ENCODE measurements around the gene SRGAP1.

SRGAP1 gene

GRCh38 chr12:64056741-64057140 is 212.2 kb downstream of the SRGAP1 start:
- H3K9me3 ChIP-seq (ENCODE audit: control insufficient read depth, insufficient read depth, low read length), result no peaks in the 10 kb centered on the region
- no peak overlapping the region for H3K27ac ChIP-seq (ENCODE audit: low read depth, low read length)
- no peak overlapping the region for H3K4me3 ChIP-seq (ENCODE audit: low read depth, low read length)
- no peaks in the 10 kb centered on the region for H3K27me3 ChIP-seq (ENCODE audit: control insufficient read depth, insufficient read depth, low read length)
- H3K9ac ChIP-seq (ENCODE audit: low read depth, low read length), result no peak overlapping the region
- no peaks in the 10 kb centered on the region for H3K36me3 ChIP-seq (ENCODE audit: control insufficient read depth, insufficient read depth, low read length)
- peaks cover 6% of the 10 kb centered on the region; the same call in 1 of the 2 replicates for H3K4me1 ChIP-seq (ENCODE audit: control insufficient read depth, insufficient read depth, low read length)

- Histone ChIP-seq H3K27ac (ENCODE audit: low read depth, low read length) (no peak overlapping the region), H3K27me3 (ENCODE audit: control insufficient read depth, insufficient read depth, low read length) (no peaks in the 10 kb centered on the region), H3K4me1 (ENCODE audit: control insufficient read depth, insufficient read depth, low read length) (peaks cover 6% of the 10 kb centered on the region; the same call in 1 of the 2 replicates), H3K36me3 (ENCODE audit: control insufficient read depth, insufficient read depth, low read length) (no peaks in the 10 kb centered on the region), H3K9ac (ENCODE audit: low read depth, low read length) (no peak overlapping the region), H3K9me3 (ENCODE audit: control insufficient read depth, insufficient read depth, low read length) (no peaks in the 10 kb centered on the region), H3K4me3 (ENCODE audit: low read depth, low read length) (no peak overlapping the region)
Observed at GRCh38 chr12:64057706-64058105, 213.2 kb downstream of the SRGAP1 start.

GRCh38 chr12:64058541-64059265 is 214.2 kb downstream of the SRGAP1 start:
- no peak overlapping the region for H3K4me3 ChIP-seq (ENCODE audit: low read depth, low read length)
- H3K4me1 ChIP-seq (ENCODE audit: control insufficient read depth, insufficient read depth, low read length), result peaks cover 6% of the 10 kb centered on the region; the same call in 1 of the 2 replicates

GRCh38 chr12:64059685-64060084 is 215.2 kb downstream of the SRGAP1 start:
- H3K9me3 ChIP-seq (ENCODE audit: control insufficient read depth, insufficient read depth, low read length), result no peaks in the 10 kb centered on the region
- H3K4me3 ChIP-seq (ENCODE audit: low read depth, low read length), result no peak overlapping the region
- H3K36me3 ChIP-seq (ENCODE audit: control insufficient read depth, insufficient read depth, low read length), result no peaks in the 10 kb centered on the region
- no peak overlapping the region for H3K9ac ChIP-seq (ENCODE audit: low read depth, low read length)
- H3K27me3 ChIP-seq (ENCODE audit: control insufficient read depth, insufficient read depth, low read length), result no peaks in the 10 kb centered on the region
- H3K4me1 ChIP-seq (ENCODE audit: control insufficient read depth, insufficient read depth, low read length), result peaks cover 6% of the 10 kb centered on the region; the same call in 1 of the 2 replicates
- H3K27ac ChIP-seq (ENCODE audit: low read depth, low read length), result no peak overlapping the region

More at GRCh38 chr12:64058541-64059265, 214.2 kb downstream of the SRGAP1 start:
- Histone ChIP-seq H3K27ac (ENCODE audit: low read depth, low read length) (no peak overlapping the region), H3K27me3 (ENCODE audit: control insufficient read depth, insufficient read depth, low read length) (no peaks in the 10 kb centered on the region), H3K36me3 (ENCODE audit: control insufficient read depth, insufficient read depth, low read length) (no peaks in the 10 kb centered on the region), H3K9me3 (ENCODE audit: control insufficient read depth, insufficient read depth, low read length) (no peaks in the 10 kb centered on the region), H3K9ac (ENCODE audit: low read depth, low read length) (no peak overlapping the region)

GRCh38 chr12:64061868-64062375 is 217.4 kb downstream of the SRGAP1 start:
- Histone ChIP-seq H3K36me3 (ENCODE audit: control insufficient read depth, insufficient read depth, low read length) (peaks cover 5% of the 10 kb centered on the region; the same call in 1 of the 2 replicates), H3K27me3 (ENCODE audit: control insufficient read depth, insufficient read depth, low read length) (no peaks in the 10 kb centered on the region), H3K27ac (ENCODE audit: low read depth, low read length) (no peak overlapping the region), H3K4me3 (ENCODE audit: low read depth, low read length) (no peak overlapping the region), H3K9ac (ENCODE audit: low read depth, low read length) (no peak overlapping the region), H3K9me3 (ENCODE audit: control insufficient read depth, insufficient read depth, low read length) (no peaks in the 10 kb centered on the region), H3K4me1 (ENCODE audit: control insufficient read depth, insufficient read depth, low read length) (peaks cover 6% of the 10 kb centered on the region; the same call in 1 of the 2 replicates)

- H3K36me3 ChIP-seq (ENCODE audit: control insufficient read depth, insufficient read depth, low read length), result peaks cover 5% of the 10 kb centered on the region; the same call in 1 of the 2 replicates
- H3K9me3 ChIP-seq (ENCODE audit: control insufficient read depth, insufficient read depth, low read length), result no peaks in the 10 kb centered on the region
- no peaks in the 10 kb centered on the region for H3K27me3 ChIP-seq (ENCODE audit: control insufficient read depth, insufficient read depth, low read length)
- no peak overlapping the region for H3K27ac ChIP-seq (ENCODE audit: low read depth, low read length)
- no peak overlapping the region for H3K4me3 ChIP-seq (ENCODE audit: low read depth, low read length)
- no peak overlapping the region for H3K9ac ChIP-seq (ENCODE audit: low read depth, low read length)
- H3K4me1 ChIP-seq (ENCODE audit: control insufficient read depth, insufficient read depth, low read length), result peaks cover 6% of the 10 kb centered on the region; the same call in 1 of the 2 replicates
Observed at GRCh38 chr12:64063121-64063520, 218.6 kb downstream of the SRGAP1 start.

- no peaks in the 10 kb centered on the region for H3K9me3 ChIP-seq (ENCODE audit: control insufficient read depth, insufficient read depth, low read length)
- peaks cover 5% of the 10 kb centered on the region; the same call in 1 of the 2 replicates for H3K36me3 ChIP-seq (ENCODE audit: control insufficient read depth, insufficient read depth, low read length)
- no peaks in the 10 kb centered on the region for H3K27me3 ChIP-seq (ENCODE audit: control insufficient read depth, insufficient read depth, low read length)
- H3K4me3 ChIP-seq (ENCODE audit: low read depth, low read length), result no peak overlapping the region
- H3K4me1 ChIP-seq (ENCODE audit: control insufficient read depth, insufficient read depth, low read length), result no peaks in the 10 kb centered on the region
- H3K9ac ChIP-seq (ENCODE audit: low read depth, low read length), result no peak overlapping the region
- no peak overlapping the region for H3K27ac ChIP-seq (ENCODE audit: low read depth, low read length)
Observed at GRCh38 chr12:64064240-64064639, 219.7 kb downstream of the SRGAP1 start.

- peaks cover 5% of the 10 kb centered on the region; the same call in 1 of the 2 replicates for H3K36me3 ChIP-seq (ENCODE audit: control insufficient read depth, insufficient read depth, low read length)
- H3K27me3 ChIP-seq (ENCODE audit: control insufficient read depth, insufficient read depth, low read length), result no peaks in the 10 kb centered on the region
- no peak overlapping the region for H3K27ac ChIP-seq (ENCODE audit: low read depth, low read length)
- no peak overlapping the region for H3K4me3 ChIP-seq (ENCODE audit: low read depth, low read length)
- H3K4me1 ChIP-seq (ENCODE audit: control insufficient read depth, insufficient read depth, low read length), result no peaks in the 10 kb centered on the region
- no peaks in the 10 kb centered on the region for H3K9me3 ChIP-seq (ENCODE audit: control insufficient read depth, insufficient read depth, low read length)
- no peak overlapping the region for H3K9ac ChIP-seq (ENCODE audit: low read depth, low read length)
Observed at GRCh38 chr12:64064706-64065105, 220.2 kb downstream of the SRGAP1 start.

GRCh38 chr12:64065881-64066451 is 221.5 kb downstream of the SRGAP1 start:
- no peak overlapping the region for H3K9ac ChIP-seq (ENCODE audit: low read depth, low read length)

GRCh38 chr12:64066776-64067175 is 222.3 kb downstream of the SRGAP1 start:
- H3K9me3 ChIP-seq (ENCODE audit: control insufficient read depth, insufficient read depth, low read length), result no peaks in the 10 kb centered on the region
- H3K9ac ChIP-seq (ENCODE audit: low read depth, low read length), result no peak overlapping the region
- H3K27ac ChIP-seq (ENCODE audit: low read depth, low read length), result no peak overlapping the region
- H3K27me3 ChIP-seq (ENCODE audit: control insufficient read depth, insufficient read depth, low read length), result no peaks in the 10 kb centered on the region
- H3K4me1 ChIP-seq (ENCODE audit: control insufficient read depth, insufficient read depth, low read length), result no peaks in the 10 kb centered on the region
- H3K4me3 ChIP-seq (ENCODE audit: low read depth, low read length), result no peak overlapping the region
- H3K36me3 ChIP-seq (ENCODE audit: control insufficient read depth, insufficient read depth, low read length), result peaks cover 5% of the 10 kb centered on the region; the same call in 1 of the 2 replicates

More at GRCh38 chr12:64065881-64066451, 221.5 kb downstream of the SRGAP1 start:
- Histone ChIP-seq H3K27me3 (ENCODE audit: control insufficient read depth, insufficient read depth, low read length) (no peaks in the 10 kb centered on the region), H3K4me1 (ENCODE audit: control insufficient read depth, insufficient read depth, low read length) (no peaks in the 10 kb centered on the region), H3K9me3 (ENCODE audit: control insufficient read depth, insufficient read depth, low read length) (no peaks in the 10 kb centered on the region), H3K4me3 (ENCODE audit: low read depth, low read length) (no peak overlapping the region), H3K27ac (ENCODE audit: low read depth, low read length) (no peak overlapping the region), H3K36me3 (ENCODE audit: control insufficient read depth, insufficient read depth, low read length) (peaks cover 5% of the 10 kb centered on the region; the same call in 1 of the 2 replicates)

- Histone ChIP-seq H3K9ac (ENCODE audit: low read depth, low read length) (no peak overlapping the region), H3K9me3 (ENCODE audit: control insufficient read depth, insufficient read depth, low read length) (peaks cover 6% of the 10 kb centered on the region; the same call in 1 of the 2 replicates), H3K4me3 (ENCODE audit: low read depth, low read length) (no peak overlapping the region), H3K36me3 (ENCODE audit: control insufficient read depth, insufficient read depth, low read length) (peaks cover 5% of the 10 kb centered on the region; the same call in 1 of the 2 replicates), H3K27ac (ENCODE audit: low read depth, low read length) (no peak overlapping the region), H3K27me3 (ENCODE audit: control insufficient read depth, insufficient read depth, low read length) (no peaks in the 10 kb centered on the region), H3K4me1 (ENCODE audit: control insufficient read depth, insufficient read depth, low read length) (no peaks in the 10 kb centered on the region)
Observed at GRCh38 chr12:64070454-64070853, 226.0 kb downstream of the SRGAP1 start.

Measured in HUES48 (cell line).